SKM-1 treated with dmso at 0.1 percent for 144 hours (cell line): ENCODE data around the gene C2CD4A.
"Not testable (repeated sequence)": the region's sequence is repeated elsewhere in the genome, so short reads cannot be mapped to it uniquely, and the experiment has no call there.

ENCODE experiments used
- DNase-seq: peaks from one replicate; lab custom pipeline; 2025; ENCODE audit not compliant: unreplicated experiment; lab: John Stamatoyannopoulos, UW

The C2CD4A gene, protein sequence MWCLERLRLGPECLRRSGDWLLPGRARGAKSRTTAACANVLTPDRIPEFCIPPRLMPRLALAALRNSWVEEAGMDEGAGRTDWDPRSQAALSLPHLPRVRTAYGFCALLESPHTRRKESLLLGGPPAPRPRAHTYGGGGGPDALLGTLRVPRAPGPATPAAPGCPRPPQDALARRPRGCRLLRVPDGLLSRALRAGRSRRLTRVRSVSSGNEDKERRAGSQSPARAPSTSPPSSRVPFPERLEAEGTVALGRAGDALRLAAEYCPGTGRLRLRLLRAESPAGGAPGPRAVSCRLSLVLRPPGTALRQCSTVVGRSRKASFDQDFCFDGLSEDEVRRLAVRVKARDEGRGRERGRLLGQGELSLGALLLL

DNA sequence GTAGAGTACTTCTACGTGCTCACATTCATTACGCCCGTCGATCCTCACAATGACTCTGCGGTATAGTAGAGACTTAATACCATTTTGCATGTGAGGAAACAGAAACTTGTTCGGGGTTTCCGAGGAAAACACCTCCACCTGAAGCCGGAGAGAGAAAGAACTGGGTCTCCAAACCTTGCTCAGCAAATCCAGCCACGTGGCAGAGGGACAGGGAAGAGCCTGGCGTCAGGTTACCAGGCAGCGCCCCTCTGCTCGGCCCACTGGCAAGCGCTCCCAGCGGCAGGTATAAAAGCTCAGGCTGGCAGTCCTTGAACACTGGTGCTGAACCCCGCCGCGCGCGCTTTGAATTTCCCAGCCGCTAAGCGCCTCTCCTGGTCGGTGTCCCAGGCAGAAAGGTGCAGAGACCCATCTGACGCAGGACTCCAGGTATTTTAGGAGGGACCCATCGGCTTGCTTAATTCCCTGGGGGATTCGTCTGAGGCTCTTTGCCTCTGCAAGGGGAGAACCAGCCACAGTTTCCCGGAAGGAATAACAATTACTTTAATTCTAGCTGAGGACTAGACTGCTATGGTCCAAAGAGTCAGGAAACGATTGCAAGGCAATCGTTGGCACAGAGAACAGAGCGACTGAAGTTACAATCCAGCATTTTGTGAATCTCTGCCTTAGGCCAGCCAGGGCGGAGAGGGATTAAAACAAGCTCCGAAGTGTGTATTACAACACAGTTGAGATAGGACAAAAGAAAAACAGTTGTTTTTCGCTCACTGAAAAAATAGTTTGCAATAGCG lies at the start of gene C2CD4A:
C2CD4A (plus strand) TSS at position 315 of the 785 bp plus-strand sequence. CDS start 637 bp downstream, outside the sequence.
- peak; percentile 54 for DNase-seq

DNA sequence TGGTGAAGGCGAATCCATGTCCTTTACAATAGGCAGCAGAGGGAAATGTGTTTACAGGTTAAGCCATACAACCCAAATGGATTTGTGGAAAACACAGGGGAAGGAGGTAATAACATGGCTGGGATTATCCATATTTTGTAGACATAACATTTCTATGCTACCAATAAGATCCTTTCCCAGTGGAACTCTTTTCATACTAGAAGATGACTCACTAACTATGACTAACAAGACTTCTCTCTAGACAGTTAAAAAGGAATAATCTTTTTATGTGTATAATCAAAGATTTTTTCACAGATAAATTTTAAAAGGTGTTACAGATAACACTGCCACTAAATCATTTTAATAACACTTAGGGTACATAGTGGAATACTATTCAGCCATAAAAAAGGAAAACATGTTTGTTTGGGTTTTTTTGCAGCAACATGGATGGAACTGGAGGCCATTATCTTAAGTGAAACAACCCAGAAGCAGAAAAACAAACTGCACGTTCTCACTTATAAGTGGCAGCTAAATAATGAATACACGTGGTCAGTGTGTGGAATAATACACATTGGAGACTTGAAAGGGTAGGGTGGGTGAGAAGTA lies 46.1 kb upstream of the C2CD4A start:
- DNase-seq: no peak

DNA sequence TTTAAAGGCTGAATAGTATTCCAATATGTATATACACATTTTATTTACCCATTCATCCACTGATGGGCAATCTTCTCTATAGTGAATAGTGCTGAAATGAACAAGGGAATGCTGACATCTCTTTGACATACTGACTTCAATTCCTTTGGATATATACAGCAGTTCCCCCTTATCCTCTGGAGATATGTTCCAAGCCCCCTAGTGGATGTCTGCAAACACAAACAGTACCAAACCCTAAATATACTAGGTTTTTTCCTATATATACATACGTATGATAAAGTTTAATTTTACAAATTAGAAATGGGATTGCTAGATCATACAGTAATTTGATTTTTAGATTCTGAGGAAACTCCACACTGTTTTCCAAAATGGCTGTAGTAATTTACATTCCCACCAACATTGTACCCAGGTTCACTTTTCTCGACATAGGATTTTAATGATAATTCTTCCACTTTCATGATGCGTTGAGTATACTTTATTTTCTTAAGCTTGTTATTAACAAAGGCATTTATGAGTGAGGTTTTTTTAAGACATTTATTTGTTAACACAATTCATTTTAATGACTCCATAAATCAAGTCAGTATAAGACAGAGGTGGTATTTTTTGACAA lies 44.7 kb upstream of the C2CD4A start:
- DNase-seq: no peak

DNA sequence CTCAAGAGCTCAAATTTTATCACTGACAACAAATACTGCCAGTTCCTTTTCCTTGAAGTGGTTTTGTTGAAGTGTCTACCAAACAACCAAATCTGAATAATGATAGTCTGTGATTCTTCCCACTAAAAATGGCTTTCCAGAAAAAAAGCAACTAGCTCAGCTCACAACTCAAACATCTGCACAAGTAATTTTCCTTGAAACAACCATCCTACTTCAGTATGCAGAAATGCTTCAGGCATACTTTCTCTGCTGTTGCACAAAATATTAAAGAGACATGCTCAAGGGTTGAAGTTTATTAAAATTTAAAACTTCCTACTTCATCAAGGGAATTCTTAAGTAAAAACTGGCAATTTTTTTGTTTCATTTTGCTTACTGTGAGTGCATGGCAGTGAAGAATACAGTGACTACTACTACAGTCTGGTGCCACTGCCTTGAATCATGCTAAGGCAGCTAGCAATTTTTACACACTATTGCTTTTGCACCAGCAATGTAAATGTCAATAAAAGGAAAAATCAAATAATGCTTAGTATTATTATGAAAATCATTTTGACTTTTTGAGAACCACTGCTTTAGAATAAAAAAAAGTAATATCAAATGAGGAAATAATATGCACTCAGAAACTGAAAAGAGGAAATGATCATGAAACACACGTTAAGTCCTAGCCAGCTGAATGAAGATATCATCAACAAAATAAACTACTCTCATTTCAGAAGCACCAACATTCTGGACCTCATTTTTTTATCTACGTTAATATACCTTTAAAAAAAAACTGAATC lies 40.1 kb upstream of the C2CD4A start:
- DNase-seq: no peak

DNA sequence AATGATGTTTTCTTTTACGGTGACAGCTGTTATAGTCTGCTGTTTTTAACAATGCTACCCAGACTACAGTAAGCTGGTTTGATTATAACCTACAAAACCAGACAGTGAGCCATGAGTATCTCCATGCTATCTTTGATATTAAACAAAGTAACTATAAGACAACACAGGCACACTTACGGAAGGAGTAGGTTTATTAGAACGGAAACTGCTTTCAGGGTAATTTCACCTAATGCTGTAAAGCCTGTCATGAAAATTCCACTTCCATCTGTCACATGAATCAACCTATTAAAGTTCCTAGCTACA lies 39.6 kb upstream of the C2CD4A start:
- DNase-seq: no peak

DNA sequence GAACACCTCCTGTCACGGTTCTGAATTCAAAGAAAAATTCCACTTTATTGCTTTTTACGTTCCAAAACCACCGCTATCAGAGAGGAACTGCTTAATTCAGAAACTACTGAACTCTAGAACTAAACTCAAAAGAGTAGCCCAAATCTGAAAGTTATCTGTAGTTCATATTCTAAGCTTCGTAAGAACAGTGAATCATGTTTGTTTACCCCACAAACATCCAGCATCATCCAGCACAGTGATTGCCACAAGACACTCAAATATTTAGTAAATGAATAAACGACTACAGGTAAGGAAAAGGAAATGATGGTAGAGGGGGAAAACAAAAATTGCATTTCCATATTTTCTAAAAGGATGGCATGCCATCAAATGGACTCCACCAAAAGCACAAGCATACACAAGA lies 38.9 kb upstream of the C2CD4A start:
- no peak for DNase-seq

DNA sequence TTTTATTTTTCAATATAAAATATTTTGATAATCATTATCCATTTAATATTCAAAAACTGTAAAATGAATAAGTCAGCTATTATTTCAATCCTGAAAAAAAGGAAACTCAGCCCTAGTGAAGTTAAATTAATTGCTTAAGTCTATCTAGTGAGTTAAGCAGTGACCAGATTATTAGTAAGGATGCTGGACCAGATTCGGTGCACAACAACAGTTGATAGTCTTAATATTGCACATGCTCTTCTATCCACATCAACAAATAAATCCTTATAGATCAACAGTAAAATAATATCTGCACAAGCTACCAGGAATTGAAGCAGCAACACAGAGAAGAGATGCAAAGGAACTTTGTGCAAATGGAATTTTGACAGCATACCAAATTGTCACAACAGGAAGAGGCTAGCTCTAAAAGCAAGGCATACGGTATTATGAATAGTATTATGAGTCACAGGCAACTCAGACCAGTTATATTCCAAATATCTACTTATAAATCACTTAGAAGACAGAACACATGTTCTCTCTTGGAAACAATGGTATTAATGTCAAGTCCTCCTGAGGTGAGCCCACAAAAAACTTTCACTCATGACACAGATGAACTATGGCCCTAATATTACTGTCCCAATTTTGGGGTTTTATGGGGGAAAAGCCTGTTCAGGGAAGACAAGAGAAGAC lies 31.4 kb upstream of the C2CD4A start:
- DNase-seq: no peak

DNA sequence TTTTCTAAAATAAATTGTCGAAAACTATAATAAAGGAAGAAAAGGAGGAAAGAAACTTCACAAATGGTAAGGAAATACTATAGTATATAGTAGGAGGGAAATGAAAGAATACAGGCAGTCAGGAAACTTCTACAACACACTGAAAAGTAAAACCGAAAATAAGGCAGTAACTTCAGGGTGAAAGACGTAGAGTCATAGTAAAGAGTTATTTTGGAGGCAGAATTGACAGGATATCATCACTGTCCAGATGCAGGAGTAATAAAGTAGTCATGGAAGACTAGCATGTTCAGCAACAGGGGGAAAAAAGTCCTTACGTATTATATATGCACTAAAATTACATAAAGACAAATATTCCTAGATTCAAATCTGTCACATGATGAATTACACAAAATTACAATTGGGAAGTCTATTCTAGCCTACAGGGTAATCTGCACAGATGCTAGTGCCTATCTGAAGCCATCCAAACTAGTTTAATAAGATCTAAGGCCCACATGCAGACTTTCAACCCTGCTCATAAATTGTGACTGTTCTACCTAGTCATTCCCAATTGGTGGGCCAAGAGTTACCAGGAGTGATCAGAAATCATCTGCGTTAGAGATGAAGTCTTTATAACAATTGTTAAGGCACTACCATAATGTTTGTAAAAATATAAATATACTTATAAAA lies 20.6 kb upstream of the C2CD4A start:
- no peak for DNase-seq

DNA sequence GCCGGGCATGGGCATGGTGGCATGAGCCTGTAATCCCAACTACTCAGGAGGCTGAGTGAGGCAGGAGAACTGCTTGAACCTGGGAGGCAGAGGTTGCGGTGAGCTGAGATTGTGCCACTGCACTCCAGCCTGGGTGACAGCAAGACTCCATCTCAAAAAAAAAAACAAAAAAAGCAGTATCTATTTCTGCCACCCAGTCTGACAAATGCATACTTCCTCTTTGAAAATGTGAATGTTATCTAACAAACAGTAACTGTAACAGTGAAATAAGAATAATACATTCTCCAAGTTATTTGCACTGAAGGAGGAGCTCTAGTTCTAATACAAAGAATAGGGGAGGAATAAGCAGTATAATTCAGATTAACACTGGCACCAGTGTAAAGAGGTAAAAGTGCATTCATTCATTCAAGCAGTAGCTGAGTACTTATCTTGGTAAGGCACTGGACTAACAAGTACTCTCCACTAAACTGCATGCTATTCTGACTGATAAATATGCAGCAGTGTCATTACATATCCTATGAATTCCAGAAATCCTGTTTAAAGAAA lies 19.4 kb upstream of the C2CD4A start:
- DNase-seq: no peak

DNA sequence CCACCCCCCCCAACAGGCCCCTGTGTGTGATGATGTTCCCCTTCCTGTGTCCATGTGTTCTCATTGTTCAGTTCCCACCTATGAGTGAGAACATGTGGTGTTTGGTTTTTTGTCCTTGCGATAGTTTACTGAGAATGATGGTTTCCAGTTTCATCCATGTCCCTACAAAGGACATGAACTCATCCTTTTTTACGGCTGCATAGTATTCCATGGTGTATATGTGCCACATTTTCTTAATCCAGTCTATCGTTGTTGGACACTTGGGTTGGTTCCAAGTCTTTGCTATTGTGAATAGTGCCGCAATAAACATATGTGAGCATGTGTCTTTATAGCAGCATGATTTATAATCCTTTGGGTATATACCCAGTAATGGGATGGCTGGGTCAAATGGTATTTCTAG lies 18.5 kb upstream of the C2CD4A start:
- not testable (repeated sequence) for DNase-seq

DNA sequence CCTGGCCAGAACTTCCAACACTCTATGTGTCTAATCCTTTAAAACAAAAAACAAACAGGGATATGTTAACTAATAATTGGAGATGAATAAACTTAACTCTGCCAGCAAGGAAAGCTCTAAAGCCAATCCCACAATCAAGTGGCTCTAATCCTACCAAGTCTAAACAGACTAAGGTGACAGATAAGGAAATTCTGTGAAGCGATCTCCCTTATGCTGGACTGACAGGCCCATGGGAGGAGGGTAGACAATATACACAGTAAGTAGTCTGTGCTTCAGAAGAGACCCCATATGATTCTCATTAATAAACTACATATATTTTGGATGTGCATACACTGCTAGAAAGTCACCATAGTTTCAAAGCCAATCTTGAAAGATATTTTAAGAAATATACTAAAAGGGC lies 16.7 kb upstream of the C2CD4A start:
- DNase-seq: no peak

DNA sequence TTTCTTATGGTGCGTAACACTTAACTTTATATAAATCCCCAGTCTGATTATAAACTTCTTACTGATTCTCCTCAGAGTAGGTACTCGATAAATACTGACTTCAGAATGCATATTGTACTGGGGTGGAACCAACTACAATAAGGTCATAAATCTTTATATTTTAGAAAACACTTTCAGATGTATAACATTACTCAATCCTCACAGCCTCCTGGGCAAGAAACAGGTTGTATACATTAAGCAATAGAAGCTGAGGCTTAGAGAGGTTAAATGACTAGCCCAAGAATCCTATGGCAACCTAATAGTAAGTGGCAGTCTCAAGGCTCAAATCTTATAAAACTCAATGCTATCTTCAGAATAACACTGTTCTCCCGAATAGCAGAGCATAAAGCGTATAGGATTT lies 15.6 kb upstream of the C2CD4A start:
- no peak for DNase-seq

DNA sequence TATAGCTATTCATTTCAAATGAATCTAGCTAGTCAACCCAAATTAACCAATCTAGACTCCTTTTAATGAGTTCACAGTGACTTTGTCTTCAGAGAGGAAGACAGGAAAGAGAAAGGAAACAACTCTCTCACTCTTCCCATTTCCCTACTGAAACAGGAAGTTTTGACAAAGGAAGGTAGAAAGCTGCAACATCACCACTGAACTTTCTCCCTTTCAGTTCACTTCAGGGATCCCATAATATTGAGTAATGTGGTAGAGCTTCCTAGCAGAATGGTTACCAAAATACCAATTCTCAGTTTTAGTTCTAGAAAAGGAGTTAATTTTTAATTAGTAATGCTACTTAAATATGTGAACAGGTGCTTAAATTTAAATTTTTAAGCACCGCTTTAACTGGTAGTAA lies 14.1 kb upstream of the C2CD4A start:
- peak; percentile 28 for DNase-seq

DNA sequence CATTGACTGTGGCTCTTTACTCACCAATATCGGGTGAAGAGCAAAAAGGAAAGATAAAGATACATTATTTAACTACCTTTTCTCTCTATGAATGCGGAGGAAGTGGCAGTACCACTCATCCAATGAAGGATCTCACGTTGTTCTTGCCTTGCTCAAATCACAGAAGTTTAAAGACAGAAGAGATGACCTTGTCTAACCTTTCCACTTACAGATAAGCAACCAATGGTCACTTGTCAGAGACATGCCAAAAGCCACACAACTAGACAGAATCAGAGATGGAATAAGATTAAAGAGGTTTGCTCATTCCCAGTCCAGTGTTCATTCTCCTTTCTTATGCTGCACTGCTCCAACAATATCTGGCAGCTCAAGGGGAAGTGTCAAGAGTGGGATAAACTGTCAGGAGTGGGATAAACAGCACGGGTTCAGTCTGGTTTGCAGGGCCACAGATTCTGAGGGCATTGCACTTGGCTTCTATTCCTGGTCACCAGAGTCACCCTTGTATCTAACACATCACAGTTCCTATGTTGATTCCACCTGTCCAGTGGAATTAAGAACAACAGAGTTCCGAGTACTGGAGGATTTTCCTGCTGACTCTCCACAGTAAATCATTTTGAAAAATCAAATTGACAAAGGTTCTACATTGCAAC lies 13.2 kb upstream of the C2CD4A start:
- no peak for DNase-seq

DNA sequence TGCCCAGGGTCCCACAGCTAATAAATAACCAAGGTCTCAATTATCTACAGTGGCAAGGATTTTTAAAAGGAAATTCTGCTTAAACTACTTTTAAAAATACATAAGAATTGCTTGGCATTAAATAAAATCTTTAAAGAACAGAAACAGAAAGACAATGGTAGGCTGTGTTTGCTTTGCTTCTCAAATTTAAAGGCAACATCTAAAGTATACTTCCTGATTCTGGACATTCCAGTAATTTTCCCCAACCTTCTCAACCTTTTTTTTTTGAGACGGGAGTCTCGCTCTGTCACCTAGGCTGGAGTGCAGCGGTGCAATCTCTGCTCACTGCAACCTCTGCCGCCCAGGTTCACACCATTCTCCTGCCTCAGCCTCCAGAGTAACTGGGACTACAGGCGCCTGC lies 11.8 kb upstream of the C2CD4A start:
- DNase-seq: no peak

DNA sequence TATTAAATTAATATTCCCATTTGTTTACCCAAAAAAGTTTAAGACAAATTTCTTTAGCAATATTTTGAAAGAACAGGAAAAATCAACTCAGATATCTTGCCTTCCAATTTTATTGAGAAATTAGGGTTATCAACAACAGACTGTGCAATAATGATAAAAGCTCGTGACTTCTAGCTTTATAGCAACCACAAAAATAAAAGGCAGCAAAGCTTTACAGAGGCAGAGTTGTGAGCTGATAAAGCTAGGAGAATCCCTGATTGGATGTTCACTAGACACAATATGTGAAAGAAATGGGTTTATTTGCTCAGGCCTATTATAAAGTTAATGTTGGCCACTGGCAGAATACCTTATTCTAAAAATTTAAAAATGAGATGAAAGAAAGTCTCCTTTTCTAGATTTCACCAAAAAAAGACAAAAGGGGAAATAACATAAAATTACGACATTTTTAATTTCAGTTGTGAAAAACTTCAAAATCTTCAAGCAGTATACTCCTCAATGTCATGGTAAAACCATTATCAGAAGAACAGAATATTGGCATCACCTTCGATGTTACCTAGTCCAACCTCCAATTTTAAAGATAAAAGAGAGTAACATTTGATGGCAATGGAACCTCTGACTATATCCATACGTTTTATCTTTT lies 9.3 kb upstream of the C2CD4A start:
- no peak for DNase-seq

DNA sequence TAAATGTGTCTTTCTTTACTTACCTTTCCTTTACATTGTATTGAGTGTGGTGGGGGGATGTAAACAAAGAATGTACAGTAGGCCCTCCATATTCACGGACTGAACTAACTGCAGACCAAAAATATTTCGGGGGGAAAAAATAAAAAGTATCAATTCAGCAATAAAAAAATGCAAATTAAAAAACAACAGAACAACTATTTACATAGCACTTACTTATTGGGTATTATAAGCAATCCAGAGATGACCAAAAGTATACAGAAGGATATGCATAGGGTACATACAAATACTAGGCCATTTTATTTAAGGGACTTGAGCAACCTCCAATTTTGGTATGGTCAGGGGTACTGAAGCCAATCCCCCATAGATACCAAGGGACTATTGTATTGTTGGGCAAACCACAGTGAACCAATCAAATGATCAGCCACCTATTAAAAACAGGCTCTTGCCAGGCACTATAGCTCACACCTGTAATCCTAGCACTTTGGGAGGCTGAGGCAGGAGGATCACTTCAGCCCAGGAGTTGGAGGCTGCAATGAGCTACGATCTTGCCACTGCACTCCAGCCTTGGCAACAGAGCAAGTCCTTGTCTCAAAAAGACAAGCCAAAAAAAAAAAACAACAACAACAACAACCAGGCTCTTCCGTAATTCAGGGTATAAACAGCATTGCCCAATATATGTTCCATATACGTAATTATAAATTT lies 8.3 kb upstream of the C2CD4A start:
- DNase-seq: no peak
